AG20443 (cell line): ENCODE data around the gene SHROOM1.
"Not testable (repeated sequence)": the region's sequence is repeated elsewhere in the genome, so short reads cannot be mapped to it uniquely, and the experiment has no call there.

Experiments used
- DNase-seq: peaks from one replicate; pipeline ENCODE4 v3.0.0; 2012; ENCODE audit warnings: low spot score, mixed read lengths

The SHROOM1 gene

DNA sequence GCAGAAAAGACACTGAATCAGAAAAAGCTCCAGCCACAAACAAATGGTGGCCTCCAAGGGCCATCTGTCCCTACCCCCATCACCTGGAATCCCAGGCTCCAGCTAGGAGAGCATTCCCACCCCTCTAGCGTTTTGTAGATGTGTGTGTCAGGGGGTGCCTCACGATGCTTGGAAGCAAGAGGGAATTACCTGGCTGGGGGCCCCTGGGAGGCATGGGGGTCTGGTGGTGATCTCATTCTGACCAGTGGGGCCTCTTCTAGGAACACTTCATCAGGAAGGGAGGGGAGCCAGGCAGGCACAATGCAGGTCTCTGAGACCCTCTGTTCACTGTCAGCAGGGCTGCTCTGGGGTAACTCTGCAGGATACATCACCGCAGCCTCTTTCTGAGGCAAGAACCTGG is 6.0 kb downstream of the SHROOM1 start:
- DNase-seq = no peak

DNA sequence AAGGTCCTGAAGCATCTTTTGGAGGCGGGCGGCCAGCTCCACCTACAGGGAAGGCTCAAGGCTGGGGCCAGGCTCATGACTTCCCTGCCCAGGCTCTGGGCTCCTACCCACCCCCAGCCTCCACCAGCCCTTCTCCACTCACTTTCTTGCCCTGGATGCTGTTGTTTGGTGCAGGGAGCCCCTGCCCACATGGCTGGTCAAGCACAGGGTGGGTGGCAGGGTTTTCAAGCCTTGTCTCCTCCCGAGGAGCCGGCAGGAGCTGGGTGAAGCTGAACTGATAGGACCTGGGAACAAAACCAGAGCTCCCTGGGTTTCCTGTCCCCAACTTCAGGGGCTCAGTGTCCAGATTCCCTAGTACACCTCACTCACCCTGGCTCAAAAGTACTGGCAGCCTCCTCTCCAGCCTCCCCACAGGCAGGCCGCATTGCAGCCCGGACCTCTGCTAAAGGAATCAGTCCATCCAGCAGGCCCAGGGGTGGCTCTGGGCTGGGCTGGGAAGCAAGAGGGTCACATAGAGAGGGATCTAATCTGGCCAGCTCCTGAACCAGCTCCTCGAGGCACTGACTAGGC is 6.9 kb downstream of the SHROOM1 start:
- no peak for DNase-seq

DNA sequence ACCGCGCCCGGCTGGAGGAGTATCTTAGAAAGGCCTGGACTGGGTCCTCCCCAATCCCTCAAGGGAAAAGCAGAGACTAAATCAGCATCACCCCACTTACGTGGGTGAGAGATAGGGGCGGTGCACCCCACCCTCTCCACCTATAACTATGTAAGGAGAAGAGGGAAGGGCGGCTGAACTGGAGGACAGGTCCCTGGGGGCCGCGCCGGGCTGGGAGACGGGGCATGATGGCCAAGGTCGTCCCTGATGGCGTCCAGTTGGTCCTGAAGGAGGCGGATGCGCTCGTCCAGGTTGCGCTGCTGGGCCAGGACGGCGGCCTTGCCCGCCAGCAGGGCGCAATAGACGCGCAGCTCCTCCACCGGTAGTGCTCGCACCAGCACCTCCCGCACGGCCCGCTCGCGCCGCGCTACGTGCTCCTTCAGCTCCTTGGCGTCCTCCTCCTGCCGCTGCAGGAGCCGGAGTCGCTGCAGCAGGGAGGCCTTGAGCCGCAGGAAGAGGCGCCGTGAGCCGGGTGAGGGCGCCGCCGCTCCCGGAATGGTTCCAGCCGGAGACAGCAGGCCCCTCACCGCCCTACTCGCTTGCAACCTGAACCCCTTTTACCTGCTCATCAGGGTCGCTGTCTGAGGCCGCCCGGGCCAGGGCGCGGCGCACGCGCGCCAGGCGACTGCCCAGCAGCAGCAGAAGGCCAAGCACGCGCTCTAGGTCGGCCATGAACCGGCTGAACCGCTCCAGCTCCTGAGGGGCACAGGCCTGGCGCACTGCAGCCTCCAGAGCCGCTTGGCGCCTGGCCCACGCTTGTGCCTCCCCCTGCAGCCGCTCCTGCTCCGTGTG is 7.6 kb downstream of the SHROOM1 start:
- no peak for DNase-seq

DNA sequence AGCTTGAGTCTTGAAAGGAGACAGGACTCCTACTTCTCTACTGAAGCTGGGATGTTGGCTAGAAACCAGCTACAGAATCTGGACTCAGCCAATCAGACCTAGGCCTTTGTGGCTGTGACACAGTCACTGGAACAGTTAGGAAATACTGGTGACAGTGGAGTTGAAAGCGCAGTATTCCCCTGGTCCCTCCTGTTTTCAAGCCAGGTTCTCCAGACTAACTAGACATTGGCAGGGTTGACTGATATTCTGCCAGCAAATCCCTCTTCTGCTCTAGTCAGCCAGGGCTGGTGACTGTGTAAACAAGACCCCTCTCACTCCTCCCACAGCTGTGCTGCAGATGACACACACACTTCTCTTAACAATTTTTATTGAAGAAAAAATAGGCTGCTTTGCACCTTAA is 8.7 kb downstream of the SHROOM1 start:
- DNase-seq = peak; percentile 53

DNA sequence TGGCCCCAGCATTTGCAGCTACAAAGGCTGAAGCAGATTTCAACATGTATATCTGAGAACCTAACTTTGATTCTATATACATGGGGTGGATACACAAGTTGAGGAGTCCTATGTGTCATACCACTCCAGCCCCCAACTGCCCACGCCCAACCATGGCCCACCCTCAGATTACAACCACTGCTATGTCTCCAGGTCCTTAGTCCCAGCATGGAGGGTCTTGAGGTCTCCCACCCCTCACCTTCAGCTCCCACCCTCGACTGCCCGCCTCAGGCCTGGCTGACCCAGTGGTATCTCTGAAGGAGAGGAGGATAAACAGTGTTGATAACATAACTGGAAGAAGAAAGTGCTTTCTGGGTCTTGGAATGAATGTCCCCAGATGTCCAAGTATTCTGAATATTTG is 9.1 kb downstream of the SHROOM1 start:
- DNase-seq = no peak

DNA sequence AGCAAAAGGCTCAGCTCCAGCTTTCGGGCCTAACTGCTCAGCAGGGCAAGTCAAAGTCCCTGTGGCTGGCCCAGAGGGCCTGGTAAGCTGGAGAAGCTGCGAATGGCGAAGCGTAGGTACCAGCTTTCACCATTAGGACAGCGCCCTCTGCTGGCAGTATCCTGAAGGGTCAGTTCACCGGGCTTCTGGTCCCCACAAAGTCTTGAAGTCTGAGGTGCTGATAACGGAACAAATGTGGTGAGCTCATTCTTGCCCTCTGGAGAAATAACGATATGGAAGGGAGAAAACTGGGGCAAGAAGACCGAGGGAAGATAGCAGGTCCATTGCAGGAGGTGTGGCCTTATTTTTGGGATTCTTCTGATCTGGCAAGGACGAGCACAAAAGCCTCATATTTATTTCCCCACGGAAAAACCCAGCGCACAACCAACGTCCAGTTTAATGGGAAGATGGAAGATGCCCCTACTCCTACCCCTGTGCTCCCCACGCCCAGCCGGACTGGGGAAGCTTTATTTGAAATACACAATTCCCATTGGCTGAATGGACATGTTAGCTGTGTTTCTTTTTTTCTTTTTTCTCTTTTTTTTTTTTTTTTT is 10.2 kb downstream of the SHROOM1 start:
- DNase-seq = peak; percentile 91

DNA sequence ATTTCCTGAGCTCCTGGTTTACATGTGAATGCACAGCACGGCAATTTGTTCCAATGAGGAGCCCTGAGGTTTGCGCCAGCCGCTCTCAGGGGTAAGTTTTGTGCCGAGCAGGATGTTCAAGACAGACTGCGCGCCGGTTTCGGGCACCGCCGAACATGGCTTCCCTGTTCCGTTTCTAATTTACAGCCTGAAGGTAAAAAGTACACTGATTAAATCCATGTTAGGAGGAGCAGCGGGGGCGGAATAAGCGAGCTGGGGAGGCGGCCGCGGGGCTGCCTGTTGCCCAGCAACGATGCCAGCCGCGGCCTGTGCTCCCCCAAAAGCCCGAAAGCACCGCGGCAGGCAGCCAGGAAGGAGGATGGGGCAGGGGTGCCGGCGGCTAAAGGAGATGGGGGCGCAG is 11.0 kb downstream of the SHROOM1 start:
- no peak for DNase-seq

DNA sequence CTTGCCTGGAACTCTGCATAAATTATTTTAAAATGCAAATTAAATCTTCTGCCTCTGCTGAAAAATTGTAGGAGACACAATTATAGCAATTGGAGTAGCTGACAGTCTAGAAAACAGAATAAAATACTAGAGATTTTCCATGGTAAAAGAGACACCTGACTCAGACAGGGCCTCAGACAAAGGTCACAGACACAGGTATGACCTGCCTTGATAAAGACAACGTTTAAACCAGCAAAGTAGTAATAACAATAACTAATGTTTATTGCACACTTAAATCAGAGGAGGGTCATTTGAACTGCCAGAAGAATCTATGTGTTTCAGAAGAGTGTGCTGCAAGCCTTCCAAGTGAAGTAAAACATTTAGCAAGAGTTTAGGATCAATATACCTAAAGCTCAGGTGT is 13.4 kb downstream of the SHROOM1 start:
- no peak for DNase-seq

DNA sequence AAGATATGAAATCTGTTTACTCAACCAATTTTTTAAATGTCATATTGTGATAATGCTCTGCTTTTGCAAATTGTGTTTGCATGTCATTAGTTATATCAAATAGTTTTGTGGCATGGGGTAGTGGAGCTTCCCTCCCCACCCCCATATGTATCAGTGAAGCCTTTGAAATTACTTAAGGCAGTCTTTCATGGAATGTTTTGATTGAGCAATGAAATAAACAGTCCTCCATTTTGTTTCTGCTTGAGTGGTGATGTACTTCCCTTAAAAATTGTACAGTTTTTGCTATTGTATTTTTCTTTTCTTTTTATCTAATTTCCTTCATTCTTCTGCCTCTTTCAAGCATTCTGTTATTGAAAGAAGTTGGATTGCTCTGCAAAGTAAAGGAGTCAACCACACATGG is 13.9 kb downstream of the SHROOM1 start:
- DNase-seq = no peak

DNA sequence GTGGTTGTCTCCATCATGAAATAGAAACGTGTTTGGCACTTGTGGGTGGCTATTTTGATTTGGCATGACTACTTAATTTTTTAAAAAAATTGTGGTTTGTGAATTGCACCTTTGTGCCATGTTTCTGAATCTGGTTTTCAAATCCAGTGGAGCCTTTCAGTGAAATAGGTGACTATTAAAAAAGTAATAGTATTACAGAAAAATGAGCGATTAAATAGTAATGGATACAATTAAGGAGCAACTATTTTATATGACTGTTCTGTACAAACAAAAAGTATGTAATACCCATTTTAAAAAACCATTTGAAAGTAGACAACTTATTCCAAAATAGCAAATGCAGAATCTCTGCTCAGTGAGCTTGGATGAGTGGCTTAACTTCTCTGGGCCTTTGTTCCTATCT is 14.4 kb downstream of the SHROOM1 start:
- DNase-seq = no peak

DNA sequence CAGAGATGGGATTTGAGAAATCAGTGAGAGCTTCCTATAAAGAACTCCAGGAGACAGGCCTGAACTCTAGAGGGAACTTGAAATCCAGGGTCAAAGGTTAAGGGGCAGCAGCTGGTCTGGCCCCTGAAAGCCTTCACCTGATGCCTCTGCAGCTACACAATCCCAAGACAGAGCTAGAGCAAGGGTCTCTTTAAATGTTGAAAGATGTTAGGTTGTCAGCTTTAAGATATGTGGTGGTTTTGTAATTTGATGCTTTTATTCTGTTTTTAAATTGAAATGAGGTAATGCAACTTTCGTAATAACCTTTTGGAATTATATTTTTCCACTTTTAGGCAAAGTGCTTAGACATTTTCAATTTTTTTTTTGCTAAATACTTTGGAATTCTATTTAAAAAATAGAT is 15.0 kb downstream of the SHROOM1 start:
- DNase-seq = peak; percentile 56

DNA sequence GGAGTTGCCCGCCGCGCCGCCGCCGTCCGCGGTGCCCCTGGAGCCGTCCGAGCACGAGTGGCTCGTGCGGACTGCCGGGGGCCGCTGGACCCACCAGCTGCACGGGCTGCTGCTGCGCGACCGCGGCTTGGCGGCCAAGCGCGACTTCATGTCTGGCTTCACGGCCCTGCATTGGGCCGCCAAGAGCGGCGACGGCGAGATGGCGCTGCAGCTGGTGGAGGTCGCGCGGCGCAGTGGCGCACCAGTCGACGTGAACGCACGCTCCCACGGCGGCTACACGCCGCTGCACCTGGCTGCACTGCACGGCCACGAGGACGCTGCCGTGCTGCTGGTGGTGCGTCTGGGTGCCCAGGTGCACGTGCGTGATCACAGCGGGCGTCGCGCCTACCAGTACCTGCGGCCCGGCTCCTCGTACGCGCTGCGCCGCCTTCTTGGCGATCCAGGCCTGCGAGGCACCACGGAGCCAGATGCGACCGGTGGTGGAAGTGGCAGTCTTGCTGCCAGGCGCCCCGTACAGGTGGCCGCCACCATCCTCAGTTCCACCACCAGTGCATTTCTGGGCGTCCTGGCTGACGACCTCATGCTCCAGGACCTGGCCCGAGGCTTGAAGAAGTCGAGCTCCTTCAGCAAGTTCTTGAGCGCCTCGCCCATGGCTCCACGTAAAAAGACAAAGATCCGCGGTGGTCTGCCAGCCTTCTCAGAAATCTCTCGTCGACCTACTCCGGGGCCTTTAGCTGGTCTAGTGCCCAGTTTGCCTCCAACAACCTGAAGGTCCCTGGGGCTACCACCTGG is 15.7 kb downstream of the SHROOM1 start:
- DNase-seq = no peak

DNA sequence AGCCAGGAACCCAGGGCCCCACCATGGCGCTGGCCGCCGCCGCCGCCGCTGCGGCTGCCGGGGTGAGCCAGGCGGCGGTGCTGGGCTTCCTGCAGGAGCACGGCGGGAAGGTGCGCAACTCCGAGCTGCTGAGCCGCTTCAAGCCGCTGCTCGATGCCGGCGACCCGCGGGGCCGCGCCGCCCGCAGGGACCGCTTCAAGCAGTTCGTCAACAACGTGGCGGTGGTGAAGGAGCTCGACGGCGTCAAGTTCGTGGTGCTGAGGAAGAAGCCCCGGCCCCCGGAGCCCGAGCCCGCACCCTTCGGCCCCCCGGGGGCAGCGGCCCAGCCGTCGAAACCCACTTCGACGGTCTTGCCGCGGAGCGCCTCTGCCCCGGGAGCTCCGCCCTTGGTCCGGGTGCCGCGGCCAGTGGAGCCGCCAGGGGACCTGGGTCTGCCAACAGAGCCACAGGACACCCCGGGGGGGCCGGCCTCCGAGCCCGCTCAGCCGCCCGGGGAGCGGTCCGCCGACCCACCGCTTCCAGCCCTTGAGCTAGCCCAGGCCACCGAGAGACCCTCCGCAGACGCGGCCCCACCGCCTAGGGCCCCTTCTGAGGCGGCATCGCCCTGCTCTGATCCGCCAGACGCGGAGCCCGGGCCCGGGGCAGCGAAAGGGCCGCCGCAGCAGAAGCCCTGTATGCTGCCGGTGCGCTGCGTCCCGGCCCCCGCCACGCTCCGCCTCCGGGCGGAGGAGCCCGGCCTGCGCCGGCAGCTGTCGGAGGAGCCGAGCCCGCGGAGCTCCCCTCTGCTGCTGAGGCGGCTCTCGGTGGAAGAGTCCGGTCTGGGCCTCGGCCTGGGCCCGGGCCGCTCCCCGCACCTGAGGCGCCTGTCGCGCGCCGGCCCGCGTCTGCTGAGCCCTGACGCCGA is 16.6 kb downstream of the SHROOM1 start:
- peak; percentile 52 for DNase-seq

DNA sequence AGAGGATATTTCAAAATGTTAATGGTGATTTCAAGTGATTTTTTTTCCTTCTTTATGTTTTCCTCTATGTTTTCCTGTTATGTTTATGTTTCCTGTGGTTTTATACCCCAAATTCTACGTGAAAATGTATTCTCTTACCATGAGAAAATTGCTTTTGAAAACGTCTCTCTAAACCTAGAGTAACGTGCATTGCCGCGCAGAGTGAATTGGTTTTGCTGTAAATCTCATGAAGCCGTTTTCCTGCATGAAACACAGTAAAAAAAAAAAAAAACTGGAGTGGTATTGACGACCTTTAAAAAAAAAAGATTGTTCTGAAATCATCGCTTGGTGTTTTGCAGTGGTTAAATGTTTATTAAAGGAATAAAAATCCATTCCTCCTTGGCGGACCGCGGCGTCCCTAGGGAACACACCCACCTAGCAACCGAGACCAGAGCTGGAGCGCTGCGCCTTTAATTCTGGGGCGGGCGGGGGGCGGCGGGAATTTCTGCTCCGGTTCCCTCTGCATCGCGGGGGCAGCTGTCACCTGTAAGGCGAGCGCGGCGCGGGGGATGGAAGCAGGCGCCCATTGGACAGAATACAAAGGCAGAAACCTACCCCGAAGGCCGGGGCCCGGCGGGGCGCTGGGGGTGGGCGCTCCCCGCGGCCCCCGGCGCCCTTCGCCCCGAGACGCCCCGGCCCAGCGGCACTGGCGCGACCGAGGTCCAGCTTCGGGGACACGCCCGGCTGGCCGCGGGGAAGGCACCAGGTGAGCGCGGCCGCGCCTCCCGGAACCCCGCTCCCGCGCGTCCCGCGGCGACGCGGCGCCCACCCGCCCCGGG is 17.5 kb downstream of the SHROOM1 start, which contains the start of gene SOWAHA:
SOWAHA (plus strand) TSS at position 522 of the 818 bp plus-strand sequence. CDS start 320 bp downstream, outside the sequence.
- no peak for DNase-seq

DNA sequence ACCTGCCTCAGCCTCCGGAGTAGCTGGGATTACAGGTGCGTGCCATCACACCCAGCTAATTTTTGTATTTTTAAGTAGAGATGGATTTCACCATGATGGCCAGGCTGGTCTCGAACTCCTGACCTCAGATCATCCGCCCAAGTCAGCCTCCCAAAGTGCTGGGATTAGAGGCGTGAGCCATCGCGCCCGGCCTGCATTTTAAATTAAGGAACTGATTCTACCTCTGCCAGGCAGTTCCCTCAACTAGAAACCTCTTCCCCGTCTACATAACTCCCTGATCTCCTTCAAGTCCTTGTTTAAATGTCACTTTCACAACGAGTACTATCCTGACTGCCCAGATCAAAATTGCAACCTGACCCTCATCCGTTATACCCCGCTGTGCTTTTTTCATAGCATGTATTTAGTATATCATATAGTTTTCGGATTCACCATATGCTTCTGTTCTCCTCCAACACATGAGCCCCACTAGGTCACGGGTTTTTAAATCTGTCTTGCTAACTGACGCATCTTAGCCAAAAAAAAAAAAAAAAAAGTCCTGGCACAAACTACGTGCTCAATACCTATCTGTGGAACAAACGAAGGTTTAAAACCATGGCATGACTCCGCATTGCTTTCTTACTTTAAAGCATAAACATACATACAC is 18.2 kb downstream of the SHROOM1 start:
- no peak for DNase-seq

DNA sequence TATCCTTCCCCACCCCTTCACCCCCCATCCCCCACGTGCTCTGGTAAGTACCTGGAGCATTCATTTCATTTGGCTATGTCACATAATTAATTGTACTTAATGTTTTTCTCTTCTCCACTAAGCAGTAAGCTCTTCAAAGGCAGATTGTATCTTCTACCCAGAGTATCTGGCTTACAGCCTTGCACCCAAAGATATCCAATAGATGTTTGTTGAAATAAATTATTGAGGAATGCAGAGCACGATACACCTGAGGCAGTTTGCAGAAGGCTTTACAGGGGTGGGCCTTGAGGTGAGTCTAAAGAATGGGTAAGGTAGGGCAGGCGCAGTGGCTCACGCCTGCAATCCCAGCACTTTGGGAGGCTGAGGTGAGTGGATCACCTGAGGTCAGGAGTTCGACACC is 19.8 kb downstream of the SHROOM1 start:
- no peak for DNase-seq

DNA sequence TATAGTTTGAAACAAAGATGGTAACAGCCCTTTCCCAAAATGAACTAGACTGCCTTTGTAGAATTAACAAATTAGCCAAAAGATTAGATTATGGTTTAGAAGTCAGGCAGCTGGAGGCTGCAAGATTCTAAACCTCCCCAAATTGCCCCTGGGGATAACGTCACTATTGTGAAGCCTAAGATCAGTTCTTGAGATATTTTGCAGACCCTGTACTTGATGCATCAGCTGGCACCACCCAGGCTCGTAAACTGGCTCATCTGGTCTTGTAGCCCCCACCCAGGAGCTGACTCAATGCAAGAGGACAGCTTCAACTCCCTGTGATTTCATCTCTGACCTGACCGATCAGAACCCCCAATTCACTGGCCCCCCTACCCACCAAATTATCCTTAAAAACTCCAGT is 21.6 kb downstream of the SHROOM1 start:
- DNase-seq = no peak

DNA sequence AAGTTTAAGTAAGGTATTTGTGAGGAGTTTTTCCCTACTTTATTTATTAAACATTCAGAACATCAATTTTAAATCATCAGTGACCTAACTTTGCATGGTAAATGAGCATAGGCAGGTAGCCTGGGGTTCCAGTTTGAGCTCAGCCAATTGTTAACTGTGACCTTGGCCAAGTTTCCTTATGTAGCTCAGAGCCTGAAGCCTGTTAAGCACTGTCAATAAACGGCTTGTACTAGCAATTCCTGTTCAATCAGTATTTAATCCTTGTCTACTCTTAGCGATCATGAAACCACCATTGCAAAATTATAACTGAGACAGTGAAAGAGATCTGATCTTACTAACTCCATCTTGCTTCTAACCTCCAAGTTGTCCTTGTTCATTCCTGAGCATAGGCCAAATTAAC is 22.0 kb downstream of the SHROOM1 start:
- DNase-seq = no peak

DNA sequence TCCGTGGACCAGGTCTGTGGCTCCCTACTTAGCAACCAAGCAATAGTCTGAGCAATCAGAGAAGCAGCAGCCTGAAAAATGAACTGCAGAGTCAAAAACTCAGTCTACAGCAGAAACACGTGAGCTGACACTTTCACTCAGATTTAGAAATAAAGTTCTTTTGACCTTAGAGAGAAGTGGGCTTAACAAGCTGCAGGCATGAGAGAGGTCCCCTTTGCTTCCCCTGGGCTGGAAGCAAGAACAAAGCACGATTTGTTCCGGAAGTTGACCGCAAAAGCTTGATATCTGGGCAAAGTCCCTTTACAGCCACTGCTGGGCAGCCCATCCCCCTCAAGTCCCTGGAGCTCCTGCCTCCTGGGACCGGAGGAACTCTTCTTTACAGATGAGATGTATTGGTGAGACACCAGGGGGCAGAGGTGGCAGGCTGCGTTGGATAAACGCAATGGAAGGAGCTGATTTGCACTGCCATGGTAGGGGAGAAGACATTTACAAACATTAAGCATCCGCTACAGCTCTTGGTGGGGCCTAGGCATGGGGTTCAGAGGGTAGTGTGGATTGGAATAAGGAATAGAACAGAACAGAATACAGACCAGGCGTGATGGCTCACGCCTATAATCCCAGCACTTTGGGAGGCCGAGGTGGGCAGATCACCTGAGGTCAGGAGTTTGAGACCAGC is 23.1 kb downstream of the SHROOM1 start:
- DNase-seq = no peak

DNA sequence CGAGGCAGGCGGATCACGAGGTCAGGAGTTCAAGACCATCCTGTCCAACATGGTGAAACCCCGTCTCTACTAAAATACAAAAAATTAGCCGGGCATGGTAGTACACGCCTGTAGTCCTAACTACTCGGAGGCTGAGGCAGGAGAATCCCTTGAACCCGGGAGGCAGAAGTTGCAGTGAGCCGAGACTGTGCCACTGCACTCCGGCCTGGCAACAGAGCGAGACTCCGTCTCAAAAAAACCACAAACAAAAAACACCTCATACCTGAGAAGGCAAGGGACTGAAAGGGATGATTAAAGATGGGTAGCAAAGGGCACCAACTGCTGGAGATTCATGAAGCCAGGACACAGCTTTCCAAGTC is 23.7 kb downstream of the SHROOM1 start:
- not testable (repeated sequence) for DNase-seq
